ENCODE data around the gene MPHOSPH10.
"Not testable (repeated sequence)": the region's sequence is repeated elsewhere in the genome, so short reads cannot be mapped to it uniquely, and the experiment has no call there.

Gene MPHOSPH10

GRCh38 chr2:71130152-71130904 is at the start of gene MPHOSPH10, which contains the start of gene MCEE:
Gene MPHOSPH10 (plus strand): TSS chr2:71130634. CDS start chr2:71130666, 32 bp downstream.
Gene MCEE (minus strand): TSS chr2:71130229. CDS start chr2:71130219, 10 bp downstream.
- DNase-seq (ENCODE audit: low read depth in 1 of 2, low spot score in 1 of 2) = peak; percentile 78 to 83

GRCh38 chr2:71082402-71083252 is 47.8 kb upstream of the MPHOSPH10 start:
- DNase-seq (ENCODE audit: low read depth in 1 of 2, low spot score in 1 of 2) = peak in 1 of 2 donors; percentile 10

GRCh38 chr2:71083297-71083696 is 47.1 kb upstream of the MPHOSPH10 start:
- not testable (repeated sequence) for DNase-seq (ENCODE audit: low read depth in 1 of 2, low spot score in 1 of 2)

GRCh38 chr2:71083752-71084312 is 46.6 kb upstream of the MPHOSPH10 start:
- not testable (repeated sequence) for DNase-seq (ENCODE audit: low read depth in 1 of 2, low spot score in 1 of 2)

- DNase-seq (ENCODE audit: low read depth in 1 of 2, low spot score in 1 of 2) = not testable (repeated sequence)
Observed at GRCh38 chr2:71085325-71086003, 45.0 kb upstream of the MPHOSPH10 start.

- DNase-seq (ENCODE audit: low read depth in 1 of 2, low spot score in 1 of 2) = not testable (repeated sequence)
Observed at GRCh38 chr2:71089475-71089874, 41.0 kb upstream of the MPHOSPH10 start.

- DNase-seq (ENCODE audit: low read depth in 1 of 2, low spot score in 1 of 2) = not testable (repeated sequence)
Observed at GRCh38 chr2:71091808-71092207, 38.6 kb upstream of the MPHOSPH10 start.

GRCh38 chr2:71092491-71093260 is 37.8 kb upstream of the MPHOSPH10 start:
- not testable (repeated sequence) for DNase-seq (ENCODE audit: low read depth in 1 of 2, low spot score in 1 of 2)

GRCh38 chr2:71100195-71100964 is 30.1 kb upstream of the MPHOSPH10 start:
- peak in 1 of 2 donors; percentile 19 for DNase-seq (ENCODE audit: low read depth in 1 of 2, low spot score in 1 of 2)

- DNase-seq (ENCODE audit: low read depth in 1 of 2, low spot score in 1 of 2) = no peak
Observed at GRCh38 chr2:71101656-71102055, 28.8 kb upstream of the MPHOSPH10 start.

- no peak for DNase-seq (ENCODE audit: low read depth in 1 of 2, low spot score in 1 of 2)
Observed at GRCh38 chr2:71102981-71103681, 27.3 kb upstream of the MPHOSPH10 start.

- DNase-seq (ENCODE audit: low read depth in 1 of 2, low spot score in 1 of 2) = no peak
Observed at GRCh38 chr2:71103809-71104208, 26.6 kb upstream of the MPHOSPH10 start.

- not testable (repeated sequence) for DNase-seq (ENCODE audit: low read depth in 1 of 2, low spot score in 1 of 2)
Observed at GRCh38 chr2:71106463-71106862, 24.0 kb upstream of the MPHOSPH10 start.

GRCh38 chr2:71108091-71108490 is 22.3 kb upstream of the MPHOSPH10 start:
- DNase-seq (ENCODE audit: low read depth in 1 of 2, low spot score in 1 of 2) = no peak

GRCh38 chr2:71113843-71114242 is 16.6 kb upstream of the MPHOSPH10 start:
- no peak for DNase-seq (ENCODE audit: low read depth in 1 of 2, low spot score in 1 of 2)

GRCh38 chr2:71117063-71117462 is 13.4 kb upstream of the MPHOSPH10 start:
- no peak for DNase-seq (ENCODE audit: low read depth in 1 of 2, low spot score in 1 of 2)

GRCh38 chr2:71120195-71120594 is 10.2 kb upstream of the MPHOSPH10 start:
- no peak for DNase-seq (ENCODE audit: low read depth in 1 of 2, low spot score in 1 of 2)

GRCh38 chr2:71121479-71121878 is 9.0 kb upstream of the MPHOSPH10 start:
- no peak for DNase-seq (ENCODE audit: low read depth in 1 of 2, low spot score in 1 of 2)

Measured in stimulated activated CD4-positive, alpha-beta T cell treated with anti-CD3 and anti-CD28 coated beads, Interleukin-15, amount 100 ng/mL, for 1 hour (primary cell).